ENCODE results near the gene SBF1.

The SBF1 gene

GRCh38 chr22:50454556-50455075 is 20.2 kb downstream of the SBF1 start:
- no peaks in the 10 kb centered on the region for H3K79me2 ChIP-seq (ENCODE audit: control insufficient read depth, insufficient read depth, low read length, poor library complexity)
- no peaks in the 10 kb centered on the region for H3K4me1 ChIP-seq (ENCODE audit: control insufficient read depth in 1 of 2, insufficient read depth in 2 of 2, low read length in 2 of 2)
- H3K9me3 ChIP-seq (ENCODE audit: insufficient read depth, low read depth, low read length) = peaks cover 2% of the 10 kb centered on the region
- H3K9ac ChIP-seq (ENCODE audit: low read length) = no peak overlapping the region
- no peak for DNase-seq
- no peaks in the 10 kb centered on the region for H3K79me1 ChIP-seq (ENCODE audit: low read length)
- H3K4ac ChIP-seq (ENCODE audit: low read depth, low read length) = no peak overlapping the region
- no peak overlapping the region for H4K12ac ChIP-seq (ENCODE audit: low read depth, low read length)
- no peak overlapping the region for H3K18ac ChIP-seq (ENCODE audit: low read length)
- H2BK12ac ChIP-seq (ENCODE audit: low read length) = no peak overlapping the region
- no peak overlapping the region for H3K14ac ChIP-seq (ENCODE audit: low read length)
- H3K27me3 ChIP-seq (ENCODE audit: insufficient read depth, low read length) = no peaks in the 10 kb centered on the region
- no peak overlapping the region for H2BK120ac ChIP-seq (ENCODE audit: insufficient read depth, low read length, poor library complexity)
- no peak overlapping the region for H3K27ac ChIP-seq (ENCODE audit: low read depth, low read length)
- H2AFZ ChIP-seq (ENCODE audit: insufficient read depth, low read length, poor library complexity) = no peak overlapping the region
- no peak overlapping the region for H2BK5ac ChIP-seq (ENCODE audit: low read depth, low read length, poor library complexity)
- no peak overlapping the region for H3K4me3 ChIP-seq (ENCODE audit: low read depth, low read length)
- H3K36me3 ChIP-seq (ENCODE audit: control insufficient read depth in 1 of 2, insufficient read depth in 2 of 2, low read length in 2 of 2) = peaks cover 60 to 63% of the 10 kb centered on the region in 2 experiments
- WGBS (ENCODE audit: extremely low coverage, insufficient coverage, insufficient read length) = no CpG with 5 or more reads among the region's 27 CpGs
- H3K4me2 ChIP-seq (ENCODE audit: low read length) = no peak overlapping the region
- H3K23ac ChIP-seq (ENCODE audit: low read length) = no peak overlapping the region
- no peak overlapping the region for H4K91ac ChIP-seq (ENCODE audit: low read depth, low read length)
- no peak overlapping the region for H4K8ac ChIP-seq (ENCODE audit: low read depth, low read length)
- H2AK5ac ChIP-seq (ENCODE audit: low read length) = no peak overlapping the region

GRCh38 chr22:50452649-50453048 is 22.2 kb downstream of the SBF1 start:
- Histone ChIP-seq H2BK120ac (ENCODE audit: insufficient read depth, low read length, poor library complexity) (no peak overlapping the region), H3K9me3 (ENCODE audit: insufficient read depth, low read depth, low read length) (peaks cover 2% of the 10 kb centered on the region), H3K79me1 (ENCODE audit: low read length) (no peaks in the 10 kb centered on the region), H3K4ac (ENCODE audit: low read depth, low read length) (no peak overlapping the region), H3K23ac (ENCODE audit: low read length) (no peak overlapping the region), H2AK5ac (ENCODE audit: low read length) (no peak overlapping the region), H3K79me2 (ENCODE audit: control insufficient read depth, insufficient read depth, low read length, poor library complexity) (no peaks in the 10 kb centered on the region), H2BK5ac (ENCODE audit: low read depth, low read length, poor library complexity) (no peak overlapping the region), H3K27me3 (ENCODE audit: insufficient read depth, low read length) (no peaks in the 10 kb centered on the region), H2BK12ac (ENCODE audit: low read length) (no peak overlapping the region), H3K18ac (ENCODE audit: low read length) (no peak overlapping the region), H2AFZ (ENCODE audit: insufficient read depth, low read length, poor library complexity) (no peak overlapping the region), H4K8ac (ENCODE audit: low read depth, low read length) (no peak overlapping the region), H3K4me2 (ENCODE audit: low read length) (no peak overlapping the region), H3K4me1 (ENCODE audit: control insufficient read depth in 1 of 2, insufficient read depth in 2 of 2, low read length in 2 of 2) (no peaks in the 10 kb centered on the region), H3K9ac (ENCODE audit: low read length) (no peak overlapping the region), H3K27ac (ENCODE audit: low read depth, low read length) (no peak overlapping the region), H3K14ac (ENCODE audit: low read length) (no peak overlapping the region), H3K36me3 (ENCODE audit: control insufficient read depth in 1 of 2, insufficient read depth in 2 of 2, low read length in 2 of 2) (peaks cover 57 to 59% of the 10 kb centered on the region in 2 experiments), H4K12ac (ENCODE audit: low read depth, low read length) (no peak overlapping the region), H4K91ac (ENCODE audit: low read depth, low read length) (no peak overlapping the region), H3K4me3 (ENCODE audit: low read depth, low read length) (no peak overlapping the region)
- DNase-seq = no peak
- no CpG with 5 or more reads among the region's 5 CpGs for WGBS (ENCODE audit: extremely low coverage, insufficient coverage, insufficient read length)

GRCh38 chr22:50447576-50448551 is 27.0 kb downstream of the SBF1 start:
- Histone ChIP-seq H3K4me2 (ENCODE audit: low read length) (no peak overlapping the region), H2BK5ac (ENCODE audit: low read depth, low read length, poor library complexity) (no peak overlapping the region), H4K91ac (ENCODE audit: low read depth, low read length) (no peak overlapping the region), H3K4me1 (ENCODE audit: control insufficient read depth in 1 of 2, insufficient read depth in 2 of 2, low read length in 2 of 2) (no peaks in the 10 kb centered on the region), H3K36me3 (ENCODE audit: control insufficient read depth in 1 of 2, insufficient read depth in 2 of 2, low read length in 2 of 2) (peaks cover 55 to 59% of the 10 kb centered on the region in 2 experiments), H3K9ac (ENCODE audit: low read length) (no peak overlapping the region), H4K12ac (ENCODE audit: low read depth, low read length) (no peak overlapping the region), H3K14ac (ENCODE audit: low read length) (no peak overlapping the region), H3K79me2 (ENCODE audit: control insufficient read depth, insufficient read depth, low read length, poor library complexity) (no peaks in the 10 kb centered on the region), H2BK120ac (ENCODE audit: insufficient read depth, low read length, poor library complexity) (no peak overlapping the region), H3K4ac (ENCODE audit: low read depth, low read length) (no peak overlapping the region), H4K8ac (ENCODE audit: low read depth, low read length) (no peak overlapping the region), H2AFZ (ENCODE audit: insufficient read depth, low read length, poor library complexity) (no peak overlapping the region), H3K4me3 (ENCODE audit: low read depth, low read length) (no peak overlapping the region), H3K27me3 (ENCODE audit: insufficient read depth, low read length) (no peaks in the 10 kb centered on the region), H3K27ac (ENCODE audit: low read depth, low read length) (no peak overlapping the region), H3K23ac (ENCODE audit: low read length) (no peak overlapping the region), H3K18ac (ENCODE audit: low read length) (no peak overlapping the region), H2AK5ac (ENCODE audit: low read length) (no peak overlapping the region), H3K9me3 (ENCODE audit: insufficient read depth, low read depth, low read length) (no peaks in the 10 kb centered on the region), H2BK12ac (ENCODE audit: low read length) (no peak overlapping the region), H3K79me1 (ENCODE audit: low read length) (no peaks in the 10 kb centered on the region)
- no peak for DNase-seq
- WGBS (ENCODE audit: extremely low coverage, insufficient coverage, insufficient read length) = no CpG with 5 or more reads among the region's 27 CpGs

GRCh38 chr22:50446708-50447575 is 27.9 kb downstream of the SBF1 start:
- H3K79me1 ChIP-seq (ENCODE audit: low read length) = no peaks in the 10 kb centered on the region
- no peaks in the 10 kb centered on the region for H3K4me1 ChIP-seq (ENCODE audit: control insufficient read depth in 1 of 2, insufficient read depth in 2 of 2, low read length in 2 of 2)
- no peaks in the 10 kb centered on the region for H3K27me3 ChIP-seq (ENCODE audit: insufficient read depth, low read length)
- H4K12ac ChIP-seq (ENCODE audit: low read depth, low read length) = no peak overlapping the region
- no peak overlapping the region for H2BK5ac ChIP-seq (ENCODE audit: low read depth, low read length, poor library complexity)
- no peak overlapping the region for H2AK5ac ChIP-seq (ENCODE audit: low read length)
- H3K4me2 ChIP-seq (ENCODE audit: low read length) = no peak overlapping the region
- no peak overlapping the region for H2BK120ac ChIP-seq (ENCODE audit: insufficient read depth, low read length, poor library complexity)
- no peak overlapping the region for H4K8ac ChIP-seq (ENCODE audit: low read depth, low read length)
- no peak overlapping the region for H2AFZ ChIP-seq (ENCODE audit: insufficient read depth, low read length, poor library complexity)
- H3K4me3 ChIP-seq (ENCODE audit: low read depth, low read length) = no peak overlapping the region
- H2BK12ac ChIP-seq (ENCODE audit: low read length) = no peak overlapping the region
- no peak for DNase-seq
- WGBS (ENCODE audit: extremely low coverage, insufficient coverage, insufficient read length) = no CpG with 5 or more reads among the region's 54 CpGs
- no peak overlapping the region for H3K23ac ChIP-seq (ENCODE audit: low read length)
- no peak overlapping the region for H3K14ac ChIP-seq (ENCODE audit: low read length)
- no peak overlapping the region for H3K4ac ChIP-seq (ENCODE audit: low read depth, low read length)
- H3K79me2 ChIP-seq (ENCODE audit: control insufficient read depth, insufficient read depth, low read length, poor library complexity) = no peaks in the 10 kb centered on the region
- peaks cover 57 to 61% of the 10 kb centered on the region in 2 experiments for H3K36me3 ChIP-seq (ENCODE audit: control insufficient read depth in 1 of 2, insufficient read depth in 2 of 2, low read length in 2 of 2)
- H3K9me3 ChIP-seq (ENCODE audit: insufficient read depth, low read depth, low read length) = no peaks in the 10 kb centered on the region
- no peak overlapping the region for H4K91ac ChIP-seq (ENCODE audit: low read depth, low read length)
- no peak overlapping the region for H3K18ac ChIP-seq (ENCODE audit: low read length)
- H3K9ac ChIP-seq (ENCODE audit: low read length) = no peak overlapping the region
- H3K27ac ChIP-seq (ENCODE audit: low read depth, low read length) = no peak overlapping the region

All from trophoblast cell (in vitro differentiated cells and primary cell).